Kidney capillary endothelial cell (primary cell): ENCODE data around the gene FCRL4.
"Not testable (repeated sequence)": the region's sequence is repeated elsewhere in the genome, so short reads cannot be mapped to it uniquely, and the experiment has no call there.

Source experiments
- DNase-seq: peaks from one replicate; pipeline ENCODE4 v3.0.0-alpha.2; 2018; ENCODE audit warnings: low spot score

FCRL4 gene

DNA sequence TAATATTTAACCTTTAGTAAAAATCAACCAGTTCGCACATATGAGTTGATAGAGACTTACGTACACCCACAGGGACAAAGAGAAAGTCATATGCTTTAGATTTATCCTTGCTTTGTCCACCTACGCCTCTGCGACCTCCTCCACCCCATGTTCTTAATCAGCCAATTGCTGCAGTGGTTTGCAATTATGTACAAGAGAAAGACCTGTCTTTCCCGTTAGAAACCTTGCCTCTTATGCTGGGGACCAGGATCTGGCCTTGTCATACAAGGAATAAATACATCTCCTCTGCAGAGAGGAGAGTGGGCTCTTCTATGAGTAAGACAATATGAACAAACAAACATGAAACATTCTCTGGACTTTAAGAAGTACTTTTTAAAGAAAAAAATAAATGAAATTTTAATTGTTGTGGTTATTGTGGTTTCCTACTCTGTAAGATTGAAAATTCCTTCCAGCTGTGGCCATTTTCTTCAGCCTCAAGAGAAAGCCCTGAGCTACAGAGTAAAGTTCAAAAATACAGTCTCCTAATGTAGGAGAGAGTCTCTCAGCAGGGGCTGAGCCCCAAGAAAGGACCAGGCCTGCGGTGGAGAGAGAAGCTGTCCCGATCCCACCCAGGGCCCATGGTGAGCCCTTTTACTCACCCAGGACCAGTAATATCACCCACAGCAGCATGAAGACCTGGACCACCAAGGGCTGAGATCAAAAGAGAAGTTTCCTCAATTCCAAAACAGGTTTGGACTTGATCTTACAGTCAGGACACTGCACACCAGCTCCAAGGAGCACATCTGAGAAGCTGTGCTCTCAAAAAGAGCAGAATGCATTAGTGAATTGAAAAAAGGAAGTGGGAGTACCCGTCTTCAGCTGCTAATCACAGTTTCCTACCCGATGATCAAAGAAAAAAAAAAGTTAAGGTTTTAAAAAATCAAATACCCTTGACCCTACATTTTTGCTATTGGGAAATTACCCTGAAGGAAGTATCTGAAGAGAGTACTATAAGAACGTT lies 45.9 kb downstream of the FCRL4 start, which contains the start of gene FCRL5:
Gene FCRL5, minus strand, starts transcription at position 822 of the 1,000 bp plus-strand sequence. Its CDS starts 153 bp downstream, at position 669.
- DNase-seq: no peak

DNA sequence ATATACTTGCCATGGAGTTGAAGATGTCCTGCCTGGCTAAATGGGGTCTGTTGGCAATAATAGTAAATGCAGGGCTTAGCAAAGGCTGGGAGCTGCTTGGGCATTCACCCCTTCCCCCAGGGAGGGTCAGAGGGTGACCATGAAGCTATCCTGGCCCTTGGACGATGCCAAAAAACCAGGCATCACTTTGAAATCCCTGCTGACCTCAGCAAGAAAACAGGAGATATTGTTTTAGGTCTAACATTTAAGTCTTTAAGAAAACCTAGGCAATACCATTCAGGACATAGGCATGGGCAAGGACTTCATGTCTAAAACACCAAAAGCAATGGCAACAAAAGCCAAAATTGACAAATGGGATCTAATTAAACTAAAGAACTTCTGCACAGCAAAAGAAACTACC lies 49.8 kb downstream of the FCRL4 start:
- not testable (repeated sequence) for DNase-seq

DNA sequence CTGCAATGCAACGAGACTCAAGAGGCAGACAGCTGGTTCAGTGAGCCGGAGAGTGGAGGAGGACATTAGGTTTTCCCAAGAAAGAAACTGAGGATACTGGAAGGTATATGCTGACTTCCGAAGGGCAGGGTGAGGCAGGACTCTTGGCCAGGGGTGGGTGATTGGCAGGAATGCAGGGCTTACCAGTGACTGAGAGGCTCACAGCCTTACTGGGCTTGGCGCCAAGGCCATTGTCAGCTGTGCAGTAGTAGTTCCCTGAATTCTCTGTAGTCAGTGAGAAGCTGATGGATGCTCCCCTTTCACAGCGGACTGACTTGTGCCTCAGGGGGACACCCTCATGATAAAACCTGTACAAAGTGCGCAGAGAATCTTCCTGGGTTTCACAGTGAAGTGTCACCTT lies 55.2 kb downstream of the FCRL4 start:
- no peak for DNase-seq

DNA sequence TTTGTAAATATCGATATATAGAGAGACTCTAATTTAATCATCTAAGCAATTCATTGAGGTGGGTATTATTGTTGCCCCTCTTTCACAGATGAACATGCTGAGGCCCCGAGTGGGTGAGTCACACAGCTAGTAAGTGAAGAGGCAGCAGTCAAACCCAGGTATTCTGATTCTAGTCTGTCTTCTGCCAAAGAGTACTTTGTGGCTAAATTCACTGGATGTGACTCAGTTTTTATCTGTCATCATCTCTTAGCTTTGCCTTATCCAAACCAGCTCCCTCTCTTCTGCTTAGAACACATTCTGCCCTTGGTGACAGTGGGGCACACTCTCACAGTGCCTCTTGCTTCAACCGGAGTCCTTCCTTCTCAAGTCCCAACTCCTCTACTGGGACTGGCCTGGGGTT lies 57.0 kb downstream of the FCRL4 start:
- DNase-seq: no peak

DNA sequence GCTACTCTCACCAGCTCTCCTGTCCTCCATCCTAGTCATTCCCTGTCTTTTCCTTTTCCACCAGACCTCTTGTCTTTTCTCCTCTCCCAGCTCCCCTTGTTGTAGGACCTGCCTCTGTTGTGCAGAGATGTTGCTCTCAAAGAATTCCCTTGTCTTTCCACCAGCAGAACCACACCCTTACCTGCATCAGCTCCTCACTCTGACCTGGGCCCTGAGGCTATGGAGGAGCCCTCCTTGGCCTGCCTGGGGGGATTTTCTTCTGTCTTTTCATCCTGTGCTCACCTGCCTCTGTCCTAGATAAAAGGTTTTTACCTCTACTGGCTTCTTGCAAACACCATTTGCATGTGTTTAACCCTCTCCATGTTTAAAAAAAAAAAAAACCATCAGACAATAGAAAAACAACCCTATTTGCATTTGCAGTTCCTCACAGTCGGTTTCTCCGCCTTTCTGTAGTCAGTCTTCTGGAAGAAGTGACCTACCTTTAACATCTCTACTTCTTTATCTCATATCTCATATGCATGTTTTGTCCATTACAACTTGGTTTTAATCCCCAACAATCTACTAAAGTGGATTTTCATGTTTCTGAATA lies 57.6 kb downstream of the FCRL4 start:
- no peak for DNase-seq

DNA sequence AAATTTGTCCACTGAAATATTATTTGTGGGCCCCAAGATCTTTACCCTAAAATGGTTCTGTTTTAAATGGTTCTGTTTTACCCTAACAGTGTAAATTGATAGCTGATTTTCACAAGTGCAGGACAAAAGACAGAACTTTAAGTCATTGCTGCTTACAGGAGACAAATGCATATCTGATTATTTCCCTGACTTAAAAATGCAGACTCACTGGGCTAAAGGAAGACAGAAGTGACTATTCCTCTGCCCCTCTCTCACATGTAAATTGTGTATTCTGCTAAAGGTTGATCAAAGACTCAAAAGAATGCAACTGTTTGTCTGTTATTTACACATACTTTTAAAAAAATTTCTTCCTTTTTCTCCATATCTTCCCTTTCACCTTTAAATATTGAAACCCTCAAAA lies 58.3 kb downstream of the FCRL4 start:
- DNase-seq: no peak

DNA sequence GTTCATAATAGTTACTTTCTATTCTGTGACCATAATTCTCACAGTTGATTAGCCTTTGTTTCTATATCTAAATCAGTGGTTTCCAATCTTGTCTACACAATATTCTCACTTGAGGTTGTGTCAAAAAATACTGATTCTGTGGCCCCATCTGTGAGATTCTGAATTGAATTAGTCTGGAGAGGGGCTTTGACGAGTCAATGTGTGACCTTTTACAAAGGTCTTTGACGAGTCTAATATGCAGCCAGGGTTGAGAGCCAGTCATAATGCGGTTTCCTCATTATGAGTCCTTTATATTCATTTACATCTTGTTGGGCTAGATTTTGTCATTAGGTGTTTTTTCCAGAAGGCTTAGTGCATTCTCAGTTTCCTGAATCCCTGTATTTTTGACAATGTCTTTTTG lies 65.3 kb downstream of the FCRL4 start:
- DNase-seq: no peak

DNA sequence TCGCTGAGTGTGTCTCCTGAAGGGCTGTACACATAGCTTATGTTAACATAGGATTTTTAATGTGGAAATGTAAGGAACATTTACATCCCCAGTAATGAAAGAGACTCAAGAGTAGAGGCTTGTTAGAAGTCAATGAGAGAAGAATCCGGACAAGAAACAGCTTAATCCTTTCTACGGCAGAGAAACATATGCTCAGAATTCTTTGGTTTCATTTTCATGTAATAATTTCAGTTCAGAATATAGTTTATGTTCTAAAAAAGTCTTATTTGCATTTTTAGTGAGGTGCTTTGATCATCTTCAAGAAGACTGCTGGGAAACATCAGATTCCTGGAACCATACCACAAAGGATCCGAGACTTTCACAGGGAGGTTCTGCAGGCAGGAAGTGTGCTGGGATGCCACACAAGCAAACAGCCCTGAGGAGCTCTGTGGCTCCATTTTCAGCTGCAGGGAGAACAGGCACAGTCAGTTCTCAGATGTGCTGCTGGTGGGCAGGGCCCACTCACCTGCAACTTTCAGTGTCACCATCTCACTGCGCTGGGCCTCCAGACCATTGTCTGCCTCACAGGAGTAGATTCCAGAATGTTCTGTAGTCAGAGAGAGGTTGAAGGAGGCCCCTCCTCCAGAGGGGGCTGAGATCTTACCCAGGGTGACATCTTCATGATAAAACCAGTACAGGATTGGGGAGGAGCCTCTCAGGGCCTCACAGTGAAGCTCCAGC lies 74.0 kb downstream of the FCRL4 start:
- no peak for DNase-seq
